Upper lobe of left lung (tissue), 6 donors: ENCODE results near the gene DVL2. TPM values are rescaled to one million over a fixed set of nuclear protein-coding genes. Genes with fewer than 3 reads are reported as not detected.
A peak's percentile ranks its signal among the peaks of the same experiment; 100 is the strongest.

Experiments
- ATAC-seq, 2 donors: fragments of 200-7000 bp; cut with Tn5 transposase; one replicate each; pipeline ENCODE4 v1.9.1; 2022; ENCODE audit warnings: mild to moderate bottlenecking in 2 of 2, moderate library complexity in 2 of 2; ENCODE audit not compliant: low FRiP score in 2 of 2
- DNase-seq, 2 donors: peaks; one replicate each; pipeline ENCODE4 v3.0.0-alpha.2; 2019 to 2020
- H3K27ac ChIP-seq, 4 donors: fragments of 200-600 bp; sonication (generic); one replicate each; pipeline ENCODE4 v1.5.1; 2016 to 2019
- H3K27me3 ChIP-seq, 4 donors: fragments of 200-600 bp; sonication (generic); one replicate each; pipeline ENCODE4 v1.5.1; 2017 to 2019
- H3K36me3 ChIP-seq, 4 donors: fragments of 200-600 bp; sonication (generic); one replicate each; pipeline ENCODE4 v1.5.1; 2016 to 2019
- H3K4me1 ChIP-seq, 4 donors: fragments of 200-600 bp; sonication (generic); one replicate each; pipeline ENCODE4 v1.5.1; 2018 to 2019
- H3K4me3 ChIP-seq, 4 donors: fragments of 200-600 bp; sonication (generic); one replicate each; pipeline ENCODE4 v1.5.1; 2017 to 2019; ENCODE audit warnings: mild to moderate bottlenecking in 2 of 4, moderate library complexity in 1 of 4
- H3K9me3 ChIP-seq, 4 donors: fragments of 200-600 bp; sonication (generic); one replicate each; pipeline ENCODE4 v1.5.1; 2018 to 2019
- EP300 ChIP-seq, 4 donors: sonication (generic); formaldehyde crosslinking; IDR thresholded peaks; one replicate each; pipeline ENCODE4 v1.5.1; 2017; ENCODE audit warnings: antibody characterized with exemption in 4 of 4, control low read depth in 2 of 4
- POLR2A ChIP-seq, 4 donors: fragments of 450-650 bp; IDR thresholded peaks; one replicate each; pipeline ENCODE4 v1.5.1; 2016 to 2017; ENCODE audit warnings: antibody characterized with exemption in 4 of 4, mild to moderate bottlenecking in 2 of 4
- POLR2AphosphoS5 ChIP-seq, 2 donors: sonication (generic); formaldehyde crosslinking; IDR thresholded peaks; one replicate each; pipeline ENCODE4 v1.5.1; 2017; ENCODE audit warnings: antibody characterized with exemption in 2 of 2
- WGBS, 2 donors: methylation state at CpG; one replicate each; pipeline ENCODE4 v1.1.5; 2017 to 2018; 5-methylcytosine and 5-hydroxymethylcytosine counted together
- total RNA-seq, 6 donors: library from RNA; depleted of rRNA in 4 of 6; stranded (reverse); fragments of >200 nt in 4 of 6; gene quantifications; one replicate each; pipeline versions ENCODE4 v1.1.0 to v1.2.1, GENCODE V29; 2016 to 2021
- TF ChIP-seq, protein P1 (sequence below), 6 experiments: fragments of 450-650 bp in 4 of 6; fragments of 200-600 bp in 2 of 6; sonication (generic) in 2 of 6; IDR thresholded peaks; one replicate each; pipeline ENCODE4 v1.5.1; 2016 to 2019; ENCODE audit warnings: antibody characterized with exemption in 6 of 6
- donor health status: DM: no; HTN: no; CAD: no; lungs with moderate emphysema.
- donor health status: DM: no; HTN: yes; CAD: no; lungs with severe emphysema.

DVL2 gene
- total RNA-seq, 6 donors from 2014 or later = 40.4 to 70.2 (median 42.4) TPM

DNA sequence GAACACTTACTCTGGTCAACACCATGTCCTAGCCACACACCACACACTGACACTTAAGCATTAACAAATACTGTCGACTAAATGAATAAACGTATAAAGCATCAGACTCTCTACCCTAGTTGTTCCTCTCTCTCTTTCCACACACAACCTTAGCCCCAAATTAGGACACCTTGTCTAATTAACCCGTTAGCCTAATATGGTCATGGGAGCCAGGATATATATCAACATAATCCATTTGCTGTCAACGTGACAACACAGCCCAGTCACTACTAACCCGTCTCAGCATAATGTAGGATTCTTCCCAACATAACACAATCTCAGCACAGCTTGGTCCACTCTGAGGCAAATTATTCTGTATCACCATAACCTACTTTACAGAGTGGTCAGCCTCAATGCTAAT lies 2.2 kb downstream of the DVL2 start:
- H3K4me3 ChIP-seq = peak overlapping the region in 1 of 4 donors; percentile 91
- no peak for DNase-seq
- WGBS, 2 donors = 82 to 89% methylated on average over 5 of the region's 5 CpGs
- H3K36me3 ChIP-seq = peaks cover 9 to 51% (median 39%) of the 10 kb centered on the region in 4 donors
- H3K4me1 ChIP-seq = peaks cover 18 to 53% (median 30%) of the 10 kb centered on the region in 4 donors
- no peaks in the 10 kb centered on the region for H3K27me3 ChIP-seq
- no peak for ATAC-seq
- TF ChIP-seq EP300 (IDR thresholded peaks at IDR 0.05) (no peak), POLR2A (IDR thresholded peaks at IDR 0.05) (no peak), POLR2AphosphoS5 (IDR thresholded peaks at IDR 0.05) (no peak)
- TF ChIP-seq, protein P1, sequence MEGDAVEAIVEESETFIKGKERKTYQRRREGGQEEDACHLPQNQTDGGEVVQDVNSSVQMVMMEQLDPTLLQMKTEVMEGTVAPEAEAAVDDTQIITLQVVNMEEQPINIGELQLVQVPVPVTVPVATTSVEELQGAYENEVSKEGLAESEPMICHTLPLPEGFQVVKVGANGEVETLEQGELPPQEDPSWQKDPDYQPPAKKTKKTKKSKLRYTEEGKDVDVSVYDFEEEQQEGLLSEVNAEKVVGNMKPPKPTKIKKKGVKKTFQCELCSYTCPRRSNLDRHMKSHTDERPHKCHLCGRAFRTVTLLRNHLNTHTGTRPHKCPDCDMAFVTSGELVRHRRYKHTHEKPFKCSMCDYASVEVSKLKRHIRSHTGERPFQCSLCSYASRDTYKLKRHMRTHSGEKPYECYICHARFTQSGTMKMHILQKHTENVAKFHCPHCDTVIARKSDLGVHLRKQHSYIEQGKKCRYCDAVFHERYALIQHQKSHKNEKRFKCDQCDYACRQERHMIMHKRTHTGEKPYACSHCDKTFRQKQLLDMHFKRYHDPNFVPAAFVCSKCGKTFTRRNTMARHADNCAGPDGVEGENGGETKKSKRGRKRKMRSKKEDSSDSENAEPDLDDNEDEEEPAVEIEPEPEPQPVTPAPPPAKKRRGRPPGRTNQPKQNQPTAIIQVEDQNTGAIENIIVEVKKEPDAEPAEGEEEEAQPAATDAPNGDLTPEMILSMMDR (IDR thresholded peaks at IDR 0.05) = no peak
- H3K27ac ChIP-seq = no peak overlapping the region
- no peaks in the 10 kb centered on the region for H3K9me3 ChIP-seq

DNA sequence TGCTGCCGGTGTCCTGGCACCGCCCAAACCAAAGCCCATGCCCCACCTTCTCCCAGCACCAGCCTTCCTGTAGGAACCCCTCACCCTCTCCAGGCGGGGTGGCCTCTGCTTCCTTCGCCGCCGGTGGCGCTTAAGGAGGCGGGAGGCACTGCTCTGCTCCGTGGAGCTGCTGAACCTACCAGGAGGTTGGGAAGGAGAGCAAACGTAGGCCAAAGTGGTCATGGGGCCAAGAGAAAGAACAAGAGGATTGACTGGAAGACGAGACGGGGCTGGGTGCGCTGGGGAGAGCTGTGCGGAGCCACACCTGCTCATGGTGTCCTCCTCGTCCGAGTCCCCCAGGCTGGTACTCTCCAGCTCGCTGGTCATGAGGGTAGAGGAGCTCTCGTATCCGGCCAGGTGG lies 4.8 kb downstream of the DVL2 start:
- no peak overlapping the region for H3K27ac ChIP-seq
- H3K36me3 ChIP-seq = peaks cover 12 to 61% (median 50%) of the 10 kb centered on the region in 4 donors
- 96 to 97% methylated on average over 19 of the region's 19 CpGs for WGBS, 2 donors

DNA sequence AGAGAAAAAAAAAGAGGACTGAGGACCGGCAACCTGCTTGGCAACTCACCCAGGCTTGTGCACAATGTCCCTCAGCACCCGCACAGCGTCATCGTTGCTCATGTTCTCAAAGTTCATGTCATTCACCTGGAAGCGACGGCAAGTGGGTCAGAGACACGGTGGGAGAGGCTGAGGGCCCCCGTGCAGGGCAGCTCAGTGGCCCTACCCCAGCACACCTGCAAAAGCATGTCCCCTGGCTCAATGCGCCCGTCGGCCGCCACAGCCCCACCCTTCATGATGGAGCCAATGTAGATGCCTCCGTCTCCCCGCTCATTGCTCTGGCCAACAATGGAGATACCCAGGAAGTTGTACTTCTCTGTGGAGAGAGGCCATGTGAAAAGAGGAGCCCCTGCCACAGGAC lies 5.4 kb downstream of the DVL2 start:
- Histone ChIP-seq H3K36me3 (peaks cover 15 to 67% (median 55%) of the 10 kb centered on the region in 4 donors), H3K27ac (no peak overlapping the region)

More for the DNA sequence above, 4.8 kb downstream of the DVL2 start:
- H3K27me3 ChIP-seq = no peaks in the 10 kb centered on the region
- peaks cover 14 to 34% (median 20%) of the 10 kb centered on the region in 4 donors for H3K4me1 ChIP-seq
- no peaks in the 10 kb centered on the region for H3K9me3 ChIP-seq
- DNase-seq = peak in 1 of 2 donors; percentile 65
- no peak for ATAC-seq
- TF ChIP-seq EP300 (IDR thresholded peaks at IDR 0.05) = no peak
- TF ChIP-seq POLR2AphosphoS5 (IDR thresholded peaks at IDR 0.05) = no peak
- no peak for TF ChIP-seq POLR2A (IDR thresholded peaks at IDR 0.05)
- TF ChIP-seq, protein P1 (IDR thresholded peaks at IDR 0.05) = no peak
- no peak overlapping the region for H3K4me3 ChIP-seq

DNA sequence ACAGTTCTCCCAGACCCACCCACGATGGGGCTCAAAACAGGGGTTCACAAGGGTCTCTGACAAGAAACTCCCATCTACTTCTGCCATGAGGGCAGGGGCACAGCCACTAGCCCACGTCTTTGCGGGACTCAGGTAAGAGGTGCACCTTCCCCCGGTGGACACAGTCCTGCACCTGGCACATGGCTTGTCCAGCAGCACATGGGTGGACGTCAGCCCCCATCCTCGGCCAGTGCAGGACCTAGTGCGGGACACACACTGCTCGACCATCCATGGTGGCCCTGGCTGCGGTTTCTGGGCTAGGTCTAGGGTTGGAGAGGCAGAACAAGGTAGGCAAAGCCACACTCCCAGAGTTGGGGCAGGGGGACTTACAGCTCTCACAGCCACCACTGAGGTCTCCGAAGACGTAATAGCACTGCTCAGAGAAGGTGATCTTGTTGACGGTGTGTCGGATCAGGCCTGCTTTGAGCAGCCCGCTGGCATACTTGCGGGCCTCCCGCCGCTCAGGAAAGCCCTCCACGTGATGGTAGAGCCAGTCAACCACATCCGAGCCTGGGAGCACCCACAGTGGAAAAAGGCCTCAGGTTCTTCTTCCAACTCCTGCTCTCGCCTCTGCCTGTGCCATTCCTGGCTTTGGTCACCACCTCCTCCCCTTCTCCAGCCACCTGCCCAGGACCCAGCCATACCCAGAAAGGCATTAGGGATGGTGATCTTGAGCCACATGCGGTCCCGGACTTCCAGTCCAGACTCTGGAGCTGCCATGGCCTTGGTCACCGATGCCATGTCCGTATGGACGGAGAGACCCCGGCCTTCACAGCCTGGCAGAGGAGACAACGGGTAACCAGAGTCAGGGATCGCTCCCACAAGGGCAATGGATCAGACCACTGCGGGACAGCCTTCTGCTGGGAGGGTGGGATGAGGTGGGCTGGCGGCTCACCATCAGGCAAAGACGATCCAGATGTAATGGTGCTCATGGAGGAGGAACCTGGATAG lies 7.3 kb downstream of the DVL2 start:
- peaks cover 0 to 18% (median 4%) of the 10 kb centered on the region in 4 donors for H3K4me1 ChIP-seq
- ATAC-seq = no peak
- WGBS, 2 donors = 93 to 97% methylated on average over 15 to 30 of the region's 31 CpGs
- TF ChIP-seq POLR2A (IDR thresholded peaks at IDR 0.05) (no peak), POLR2AphosphoS5 (IDR thresholded peaks at IDR 0.05) (no peak), EP300 (IDR thresholded peaks at IDR 0.05) (no peak)
- TF ChIP-seq, protein P1 (IDR thresholded peaks at IDR 0.05) = no peak
- no peaks in the 10 kb centered on the region for H3K27me3 ChIP-seq
- H3K9me3 ChIP-seq = no peaks in the 10 kb centered on the region
- no peak overlapping the region for H3K4me3 ChIP-seq
- no peak for DNase-seq
- no peak overlapping the region for H3K27ac ChIP-seq
- peaks cover 20 to 86% (median 74%) of the 10 kb centered on the region in 4 donors for H3K36me3 ChIP-seq

More for the DNA sequence above, 5.4 kb downstream of the DVL2 start:
- H3K4me3 ChIP-seq = no peak overlapping the region
- ATAC-seq = no peak
- DNase-seq = peak in 1 of 2 donors; percentile 75
- peaks cover 14 to 32% (median 20%) of the 10 kb centered on the region in 4 donors for H3K4me1 ChIP-seq
- 93 to 96% methylated on average over 14 of the region's 14 CpGs for WGBS, 2 donors
- TF ChIP-seq, protein P1 (IDR thresholded peaks at IDR 0.05) = no peak
- TF ChIP-seq EP300 (IDR thresholded peaks at IDR 0.05) = no peak
- no peak for TF ChIP-seq POLR2A (IDR thresholded peaks at IDR 0.05)
- H3K27me3 ChIP-seq = no peaks in the 10 kb centered on the region
- no peaks in the 10 kb centered on the region for H3K9me3 ChIP-seq
